GM18508 (cell line): ENCODE measurements around the gene PCBP3.
"Not testable (repeated sequence)": the region's sequence is repeated elsewhere in the genome, so short reads cannot be mapped to it uniquely, and the experiment has no call there.

ENCODE experiments used
- ATAC-seq: cut with Tn5 transposase; IDR thresholded peaks from one replicate; pipeline ENCODE4 v1.9.1; 2021; ENCODE audit warnings: moderate number of reproducible peaks; ENCODE audit not compliant: insufficient read depth, unreplicated experiment

Gene PCBP3

GRCh38 chr21:45612665-45613019 is 30.9 kb upstream of the PCBP3 start:
- not testable (repeated sequence) for ATAC-seq

GRCh38 chr21:45613396-45613795 is 30.1 kb upstream of the PCBP3 start:
- no peak for ATAC-seq

GRCh38 chr21:45613881-45614280 is 29.6 kb upstream of the PCBP3 start:
- no peak for ATAC-seq

GRCh38 chr21:45615145-45615711 is 28.3 kb upstream of the PCBP3 start:
- ATAC-seq: no peak

GRCh38 chr21:45617021-45617921 is 26.3 kb upstream of the PCBP3 start:
- no peak for ATAC-seq

- no peak for ATAC-seq
Measured at GRCh38 chr21:45618287-45618686, 25.2 kb upstream of the PCBP3 start.

GRCh38 chr21:45618846-45619485 is 24.6 kb upstream of the PCBP3 start:
- no peak for ATAC-seq

GRCh38 chr21:45620201-45620923 is 23.2 kb upstream of the PCBP3 start:
- ATAC-seq: no peak

GRCh38 chr21:45621435-45622331 is 21.8 kb upstream of the PCBP3 start:
- ATAC-seq: not testable (repeated sequence)

GRCh38 chr21:45622416-45623097 is 21.0 kb upstream of the PCBP3 start:
- no peak for ATAC-seq

- no peak for ATAC-seq
Measured at GRCh38 chr21:45623436-45623835, 20.1 kb upstream of the PCBP3 start.

- not testable (repeated sequence) for ATAC-seq
Measured at GRCh38 chr21:45626127-45626526, 17.4 kb upstream of the PCBP3 start.

- no peak for ATAC-seq
Measured at GRCh38 chr21:45629046-45629981, 14.2 kb upstream of the PCBP3 start.

- ATAC-seq: no peak
Measured at GRCh38 chr21:45630066-45630694, 13.3 kb upstream of the PCBP3 start.

- ATAC-seq: no peak
Measured at GRCh38 chr21:45630876-45631275, 12.6 kb upstream of the PCBP3 start.

- no peak for ATAC-seq
Measured at GRCh38 chr21:45631540-45631939, 12.0 kb upstream of the PCBP3 start.

GRCh38 chr21:45632160-45632559 is 11.4 kb upstream of the PCBP3 start:
- ATAC-seq: no peak
